Brain microvascular endothelial cell (primary cell): ENCODE measurements around the gene PICALM.
A peak's percentile ranks its signal among the peaks of the same experiment; 100 is the strongest.

Experiments
- DNase-seq: peaks from one replicate; pipeline ENCODE4 v3.0.0-alpha.2; 2020
- H3K27ac ChIP-seq: fragments of 250-450 bp; sonication (Bioruptor Pico); 2 replicates; pipeline ENCODE4 v1.5.1; 2020; ENCODE audit warnings: mild to moderate bottlenecking, moderate library complexity
- H3K27me3 ChIP-seq: fragments of 250-450 bp; sonication (Bioruptor Pico); replicated peaks from 2 replicates; pipeline ENCODE4 v1.5.1; 2020; ENCODE audit warnings: mild to moderate bottlenecking
- H3K36me3 ChIP-seq: fragments of 250-450 bp; sonication (Bioruptor Pico); replicated peaks from 2 replicates; pipeline ENCODE4 v1.5.1; 2020; ENCODE audit warnings: mild to moderate bottlenecking
- H3K4me3 ChIP-seq: 2 replicates; pipeline ENCODE4 v1.5.1; 2011; ENCODE audit warnings: low read depth, mild to moderate bottlenecking, control low read depth, low read length, moderate library complexity
- CTCF ChIP-seq: IDR thresholded peaks from 2 replicates; pipeline ENCODE4 v1.5.1; 2011; ENCODE audit warnings: low read depth, mild to moderate bottlenecking, moderate library complexity, low read length, control low read depth, inconsistent platforms; ENCODE audit errors: missing control alignments
- in situ Hi-C: cut with HindIII; loops from 2 replicates; pipeline ENCODE4 v1.10.0; 2017; ENCODE audit warnings: low sequenced_read_pairs, low pct_ligation_motif_present

PICALM gene

GRCh38 chr11:85941380-85941973 lies 127.4 kb downstream of the PICALM start:
- TF ChIP-seq CTCF: peak; percentile 85
- Histone ChIP-seq H3K36me3 (no peaks in the 10 kb centered on the region), H3K27ac (no peak overlapping the region), H3K4me3 (no peak overlapping the region), H3K27me3 (no peaks in the 10 kb centered on the region)
- in situ Hi-C loops: no loop called here
- DNase-seq: peak; percentile 60

- Histone ChIP-seq H3K27me3 (no peaks in the 10 kb centered on the region), H3K27ac (no peak overlapping the region), H3K36me3 (no peaks in the 10 kb centered on the region), H3K4me3 (no peak overlapping the region)
- in situ Hi-C loops: no loop called here
- no peak for TF ChIP-seq CTCF
- DNase-seq: no peak
These were observed 129.5 kb downstream of the PICALM start for GRCh38 chr11:85939099-85940015.

GRCh38 chr11:85937835-85938234 lies 131.0 kb downstream of the PICALM start:
- TF ChIP-seq CTCF: no peak
- Histone ChIP-seq H3K36me3 (no peaks in the 10 kb centered on the region), H3K27me3 (no peaks in the 10 kb centered on the region), H3K27ac (no peak overlapping the region), H3K4me3 (no peak overlapping the region)
- DNase-seq: no peak
- in situ Hi-C loops: no loop called here

- no peaks in the 10 kb centered on the region for H3K36me3 ChIP-seq
- no peak overlapping the region for H3K4me3 ChIP-seq
- H3K27me3 ChIP-seq: no peaks in the 10 kb centered on the region
- TF ChIP-seq CTCF: no peak
- DNase-seq: no peak
- in situ Hi-C loops: no loop called here
- H3K27ac ChIP-seq: no peak overlapping the region
These were observed 133.1 kb downstream of the PICALM start for GRCh38 chr11:85935751-85936150.

- in situ Hi-C loops: no loop called here
- no peak for DNase-seq
- H3K36me3 ChIP-seq: no peaks in the 10 kb centered on the region
- peak overlapping the region; percentile 24 for H3K4me3 ChIP-seq
- no peak for TF ChIP-seq CTCF
- H3K27ac ChIP-seq: no peak overlapping the region
- no peaks in the 10 kb centered on the region for H3K27me3 ChIP-seq
These were observed 134.2 kb downstream of the PICALM start for GRCh38 chr11:85934596-85935169.
